Astrocyte of the cerebellum (primary cell): ENCODE data around the gene DMBT1.

ENCODE experiments used
- DNase-seq: peaks from one replicate; pipeline ENCODE4 v3.0.0-alpha.2; 2011; ENCODE audit warnings: low read depth
- H3K4me3 ChIP-seq: 2 replicates; pipeline ENCODE4 v1.5.1; 2011; ENCODE audit warnings: mild to moderate bottlenecking, low read depth, low read length, moderate library complexity
- CTCF ChIP-seq: IDR thresholded peaks from 2 replicates; pipeline ENCODE4 v1.5.1; 2012; ENCODE audit warnings: low read length, low read depth, moderate library complexity, mild to moderate bottlenecking; ENCODE audit errors: missing control alignments
- in situ Hi-C: cut with HindIII; loops from 2 replicates; pipeline ENCODE4 v1.10.0; 2017; ENCODE audit warnings: low sequenced_read_pairs

Gene DMBT1

GRCh38 chr10:122624546-122624945 lies 64.0 kb downstream of the DMBT1 start:
- DNase-seq = no peak
- TF ChIP-seq CTCF = no peak
- no peak overlapping the region for H3K4me3 ChIP-seq
- in situ Hi-C loops = no loop called here

DNA sequence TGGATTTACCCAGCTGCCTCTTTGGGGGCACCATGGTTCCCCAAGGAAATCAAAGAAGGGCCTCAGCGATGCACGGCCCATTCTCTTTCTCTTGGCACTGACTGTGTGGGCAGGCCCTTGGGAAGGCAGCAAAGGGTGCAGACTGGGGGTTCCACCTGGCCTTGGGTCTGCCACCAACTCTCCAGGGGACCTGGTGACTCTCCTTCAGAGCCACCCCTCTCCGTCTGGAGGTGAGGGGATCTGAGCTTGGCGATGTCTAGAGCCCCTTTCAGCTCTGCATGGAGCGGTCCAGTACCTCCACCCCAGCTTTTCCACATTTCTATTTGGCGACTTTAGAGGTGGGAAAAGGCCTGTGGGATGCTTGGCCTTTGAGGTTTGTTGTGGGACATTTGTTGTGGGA lies 70.0 kb downstream of the DMBT1 start:
- in situ Hi-C loops = no loop called here
- TF ChIP-seq CTCF = no peak
- no peak for DNase-seq
- H3K4me3 ChIP-seq = no peak overlapping the region

GRCh38 chr10:122632031-122632430 lies 71.5 kb downstream of the DMBT1 start:
- in situ Hi-C loops = no loop called here
- H3K4me3 ChIP-seq = no peak overlapping the region
- DNase-seq = no peak
- no peak for TF ChIP-seq CTCF

- DNase-seq = no peak
- in situ Hi-C loops = no loop called here
- no peak overlapping the region for H3K4me3 ChIP-seq
- no peak for TF ChIP-seq CTCF
Measured at GRCh38 chr10:122632576-122632975, 72.0 kb downstream of the DMBT1 start.

DNA sequence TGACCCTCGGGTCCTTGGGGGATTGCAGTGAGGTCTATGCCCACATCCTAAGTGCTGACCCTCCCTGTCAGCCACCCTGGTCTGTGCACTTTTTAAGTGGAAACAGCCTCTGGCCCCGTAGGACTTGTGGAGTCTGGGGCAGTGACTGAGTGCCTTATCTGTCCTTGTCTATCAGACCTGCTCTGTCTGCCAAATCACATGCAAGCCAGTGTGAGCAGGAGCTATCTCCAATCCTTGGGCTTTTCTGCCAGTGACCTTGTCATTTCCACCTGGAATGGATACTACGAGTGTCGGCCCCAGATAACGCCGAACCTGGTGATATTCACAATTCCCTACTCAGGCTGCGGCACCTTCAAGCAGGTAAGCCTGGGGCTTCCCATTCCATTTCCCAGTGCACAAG lies 76.4 kb downstream of the DMBT1 start:
- in situ Hi-C loops = no loop called here
- TF ChIP-seq CTCF = no peak

DNA sequence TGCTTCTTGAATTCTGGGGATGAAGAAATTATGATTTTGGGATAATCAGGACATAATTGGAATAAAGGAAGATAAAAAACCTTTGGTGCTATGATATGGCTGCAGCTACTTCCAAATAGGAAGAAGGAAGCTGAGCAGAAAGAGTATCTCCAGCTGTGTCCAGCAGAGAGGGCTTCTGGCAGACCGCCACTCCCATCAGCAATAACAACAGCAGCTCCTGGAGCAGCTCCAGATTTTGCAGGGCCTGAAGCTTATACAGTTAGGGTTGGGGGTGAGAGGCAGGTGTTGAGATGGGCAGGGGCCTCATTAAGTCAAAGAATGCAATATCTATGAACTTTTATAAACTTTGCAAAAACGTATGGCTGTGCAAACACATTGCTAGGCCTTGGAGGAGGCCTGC lies 76.8 kb downstream of the DMBT1 start:
- no peak for DNase-seq
- TF ChIP-seq CTCF = no peak
- in situ Hi-C loops = no loop called here
- no peak overlapping the region for H3K4me3 ChIP-seq

More for the DNA sequence above, 76.4 kb downstream of the DMBT1 start:
- DNase-seq = no peak
- no peak overlapping the region for H3K4me3 ChIP-seq

- in situ Hi-C loops = no loop called here
- DNase-seq = no peak
- no peak for TF ChIP-seq CTCF
- H3K4me3 ChIP-seq = no peak overlapping the region
Measured at GRCh38 chr10:122638106-122638505, 77.6 kb downstream of the DMBT1 start.
